K562 (cell line): Measurements from ENCODE around the gene NUP205. TPM values are rescaled to one million over a fixed set of nuclear protein-coding genes. Genes with fewer than 3 reads are reported as not detected.

Experiments used
- ATAC-seq: fragments of 200-7000 bp; cut with Tn5 transposase; 3 replicates; pipeline ENCODE4 v1.9.1; 2020; ENCODE audit warnings: moderate library complexity
- BruUV-seq: library from RNA; stranded (reverse); fragments of 400-500 nt; replicated peaks from 2 replicates; lab custom pipeline; 2021; lab: Mats Ljungman, UMichigan
- CTCF ChIA-PET: fragments of 300-600 bp; formaldehyde crosslinking; extraction: SDS; loops from one replicate; lab custom pipeline; 2021; ENCODE audit warnings: low intra/inter-chr PET ratio; lab: Yijun Ruan, JAX
- POLR2A ChIA-PET: fragments of 300-600, 350-650 bp; sonication (Branson Sonifier 250); formaldehyde crosslinking; extraction: SDS; loops from one replicate; lab custom pipeline; 2021; ENCODE audit warnings: antibody characterized with exemption, inconsistent platforms; lab: Yijun Ruan, JAX
- DNase-seq, 4 experiments: peaks; one replicate each; pipeline versions ENCODE4 v3.0.0 to v3.0.0-alpha.2; 2011 to 2018; ENCODE audit warnings: low spot score in 3 of 4, mixed read lengths in 3 of 4; ENCODE audit errors: extremely low read depth in 1 of 4
- FAIRE-seq: peaks from 2 replicates; lab custom pipeline; 2011; peaks lifted over from hg19 to GRCh38; lab: Jason Lieb, UNC
- H2AFZ ChIP-seq: 2 replicates; pipeline ENCODE4 v1.6.0; 2011; ENCODE audit warnings: low read depth, low read length, control low read depth, inconsistent platforms
- H3K27ac ChIP-seq: fragments of 200-600 bp; 3 replicates; pipeline ENCODE4 v1.8.0; 2011; ENCODE audit warnings: low read depth, mild to moderate bottlenecking, control low read depth, inconsistent platforms, low read length, moderate library complexity, mixed read lengths; ENCODE audit errors: extremely low read depth
- H3K27me3 ChIP-seq, 2 experiments: fragments of 300-600 bp in 1 of 2; 2 replicates in 1 of 2; 3 replicates in 1 of 2; pipeline versions ENCODE4 v1.6.0 to v1.8.0; 2011; ENCODE audit warnings: inconsistent platforms in 2 of 2, low read length in 2 of 2, mild to moderate bottlenecking in 1 of 2, mixed read lengths in 1 of 2, moderate library complexity in 1 of 2; ENCODE audit not compliant: control insufficient read depth in 2 of 2, insufficient read depth in 2 of 2
- H3K36me3 ChIP-seq: fragments of 300-600 bp; 3 replicates; pipeline ENCODE4 v1.8.0; 2011; ENCODE audit warnings: mild to moderate bottlenecking, low read length, inconsistent platforms; ENCODE audit not compliant: control insufficient read depth, insufficient read depth
- H3K4me1 ChIP-seq, 2 experiments: fragments of 200-600 bp in 1 of 2; replicated peaks in 1 of 2; 2 replicates in 1 of 2; 3 replicates in 1 of 2; pipeline versions ENCODE4 v1.5.1 to v1.8.0; 2011; ENCODE audit warnings: inconsistent platforms in 2 of 2, low read length in 2 of 2, mild to moderate bottlenecking in 1 of 2, mixed read lengths in 1 of 2, moderate library complexity in 1 of 2; ENCODE audit not compliant: control insufficient read depth in 2 of 2, insufficient read depth in 2 of 2
- H3K4me2 ChIP-seq: 2 replicates; pipeline ENCODE4 v1.6.1; 2011; ENCODE audit warnings: low read length, control low read depth, inconsistent platforms, mixed read lengths; ENCODE audit not compliant: insufficient read depth
- H3K4me3 ChIP-seq: fragments of 200-600 bp; sonication (generic), shearing (Covaris generic); 2 replicates; pipeline ENCODE4 v1.5.1; 2016; ENCODE audit warnings: control low read depth, inconsistent platforms
- H3K79me2 ChIP-seq: fragments of 200-600 bp; 3 replicates; pipeline ENCODE4 v1.8.0; 2011; ENCODE audit warnings: low read length, inconsistent platforms; ENCODE audit not compliant: control insufficient read depth, insufficient read depth
- H3K9ac ChIP-seq, 2 experiments: 2 replicates each; pipeline versions ENCODE4 v1.6.0 to v1.6.1; 2011; ENCODE audit warnings: low read depth in 2 of 2, low read length in 2 of 2, control low read depth in 1 of 2, inconsistent platforms in 1 of 2, mild to moderate bottlenecking in 1 of 2, mixed read lengths in 1 of 2; ENCODE audit not compliant: insufficient read depth in 1 of 2
- H3K9me1 ChIP-seq: one replicate; pipeline ENCODE4 v1.6.0; 2011; ENCODE audit warnings: inconsistent platforms, mild to moderate bottlenecking, low read length, moderate library complexity; ENCODE audit not compliant: control insufficient read depth, insufficient read depth
- H3K9me3 ChIP-seq: replicated peaks from 2 replicates; pipeline ENCODE4 v1.5.1; 2011; ENCODE audit warnings: low read depth, low read length, inconsistent platforms; ENCODE audit not compliant: control insufficient read depth, insufficient read depth
- H4K20me1 ChIP-seq: replicated peaks from 2 replicates; pipeline ENCODE4 v1.6.1; 2011; ENCODE audit warnings: low read length, inconsistent platforms, mixed read lengths; ENCODE audit not compliant: control insufficient read depth, insufficient read depth
- DACH1 ChIP-seq: fragments of 450-650 bp; IDR thresholded peaks from 2 replicates; pipeline ENCODE4 v1.6.1; 2018; ENCODE audit not compliant: partially characterized antibody
- HMG20B ChIP-seq: fragments of 250-450 bp; sonication (Bioruptor Pico); IDR thresholded peaks from 2 replicates; pipeline ENCODE4 v1.5.0; 2021; ENCODE audit warnings: mild to moderate bottlenecking
- MAZ ChIP-seq, 2 experiments: fragments of 450-650 bp in 1 of 2; sonication (generic) in 1 of 2; formaldehyde crosslinking; IDR thresholded peaks in 1 of 2; conservative IDR thresholded peaks in 1 of 2; 2 replicates each; pipeline versions ENCODE4 v1.4.0 to v1.5.0; 2020; ENCODE audit warnings: mild to moderate bottlenecking in 1 of 2, missing genetic modification reagents in 1 of 2
- NFRKB ChIP-seq: fragments of 450-650 bp; IDR thresholded peaks from 2 replicates; pipeline ENCODE4 v1.6.1; 2016; ENCODE audit warnings: low read depth
- PCBP1 ChIP-seq: fragments of 200-400 bp; formaldehyde crosslinking; IDR thresholded peaks from 2 replicates; pipeline ENCODE4 v1.6.1; 2018; ENCODE audit warnings: mild to moderate bottlenecking, low read depth, low read length; ENCODE audit not compliant: poor library complexity, severe bottlenecking
- PHB ChIP-seq: fragments of 250-450 bp; sonication (Bioruptor Pico); IDR thresholded peaks from 2 replicates; pipeline ENCODE4 v1.5.0; 2021
- PHTF2 ChIP-seq: fragments of 250-450 bp; sonication (Bioruptor Pico); IDR thresholded peaks from 2 replicates; pipeline ENCODE4 v1.5.0; 2021; ENCODE audit warnings: mild to moderate bottlenecking
- POLR2G ChIP-seq: fragments of 200-400 bp; formaldehyde crosslinking; IDR thresholded peaks from 2 replicates; pipeline ENCODE4 v1.6.1; 2017; ENCODE audit warnings: low read depth, mild to moderate bottlenecking, antibody characterized with exemption, low read length, moderate library complexity
- RBBP5 ChIP-seq: fragments of 200-600 bp; sonication (generic); IDR thresholded peaks from 2 replicates; pipeline ENCODE4 v1.6.1; 2012; ENCODE audit warnings: borderline replicate concordance, mild to moderate bottlenecking, low read length, control low read depth, inconsistent platforms; ENCODE audit not compliant: insufficient read depth, poor library complexity, severe bottlenecking
- TGIF2 ChIP-seq: sonication (generic); formaldehyde crosslinking; IDR thresholded peaks from 2 replicates; pipeline ENCODE4 v1.8.1; 2022; ENCODE audit warnings: mild to moderate bottlenecking, missing genetic modification reagents, moderate library complexity
- YBX1 ChIP-seq: fragments of 450-650 bp; IDR thresholded peaks from 2 replicates; pipeline ENCODE4 v1.7.1; 2016; ENCODE audit warnings: mild to moderate bottlenecking
- ZNF77 ChIP-seq: fragments of 250-450 bp; sonication (Bioruptor Pico); IDR thresholded peaks from 2 replicates; pipeline ENCODE4 v1.5.0; 2020
- ZSCAN29 ChIP-seq: fragments of 450-650 bp; IDR thresholded peaks from 2 replicates; pipeline ENCODE4 v1.6.1; 2017
- ZSCAN32 ChIP-seq: fragments of 450-650 bp; formaldehyde crosslinking; IDR thresholded peaks from 2 replicates; pipeline ENCODE4 v1.4.0; 2020; ENCODE audit warnings: mild to moderate bottlenecking, moderate library complexity
- WGBS: fragments of 100-300 bp; shearing (Covaris generic); methylation state at CpG from one replicate; pipeline ENCODE4 v1.1.6; 2016; ENCODE audit warnings: low coverage, mixed read lengths; ENCODE audit not compliant: insufficient coverage; ENCODE audit errors: missing lambda C conversion rate; 5-methylcytosine and 5-hydroxymethylcytosine counted together
- in situ Hi-C: fragments of 300-500 bp; cut with MboI; formaldehyde crosslinking; loops from 4 replicates; pipeline ENCODE4 v1.15.0; 2018; ENCODE audit warnings: inconsistent platforms, mixed read lengths
- intact Hi-C: fragments of 100-400 bp; cut with micrococcal nuclease; formaldehyde crosslinking; loops from 2 replicates; pipeline ENCODE4 v1.14.2; 2022
- polyA plus RNA-seq, 8 experiments: library from polyadenylated mRNA; depleted of rRNA in 4 of 8; stranded (reverse) in 5 of 8; unstranded in 3 of 8; fragments of >200 nt; fragmentation: Nextera tagmentation in 2 of 8; fragmentation: Illumina TruSeq in 1 of 8; extraction: Ambion mirVana in 2 of 8; extraction: Trizol in 1 of 8; gene quantifications; 2 replicates each; pipeline versions ENCODE4 v1.2.1 to v1.2.3, GENCODE V29; 2011 to 2014; ENCODE audit warnings: inconsistent platforms in 1 of 8, missing spikeins in 1 of 8
- total RNA-seq, 7 experiments: library from RNA; depleted of rRNA in 6 of 7; stranded (reverse); fragments of >200 nt in 6 of 7; fragmentation: Illumina TruSeq in 2 of 7; extraction: Trizol in 2 of 7; gene quantifications; 2 replicates each; pipeline versions ENCODE4 v1.2.1 to v1.2.3, GENCODE V29; 2011 to 2021; ENCODE audit warnings: low replicate concordance in 1 of 7

NUP205 gene
- total and polyA plus RNA-seq, 9 of the 15 experiments (the other 6 are each of a cell fraction or from before 2014, with no cell fraction given): 101 to 282 (median 193) TPM

DNA sequence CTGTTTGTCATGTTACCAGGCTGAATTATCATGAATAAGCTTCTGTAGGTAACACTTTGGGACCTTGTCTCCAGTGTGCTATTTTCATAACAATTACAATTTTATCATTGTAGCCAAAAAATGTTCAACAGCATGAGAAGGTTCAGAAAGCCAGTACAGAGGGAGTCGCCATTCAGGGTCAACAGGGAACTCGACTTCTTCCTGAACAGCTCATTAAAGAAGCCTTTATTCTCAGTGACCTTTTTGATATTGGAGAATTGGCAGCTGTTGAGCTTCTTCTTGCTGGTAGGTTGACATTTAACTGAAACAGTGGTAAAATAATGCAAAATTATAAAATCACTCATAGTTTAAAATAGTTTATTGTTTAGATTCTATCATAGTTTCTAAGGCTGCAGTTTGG lies 15.8 kb downstream of the NUP205 start:
- H3K9ac ChIP-seq: no peak overlapping the region
- no TSS peak for BruUV-seq
- FAIRE-seq (no peak), DNase-seq (no peak), ATAC-seq (no peak)
- intact Hi-C loops (no loop called here), in situ Hi-C loops (no loop called here)
- H3K27me3 ChIP-seq: no peaks in the 10 kb centered on the region
- no peak overlapping the region for H3K27ac ChIP-seq
- H3K4me3 ChIP-seq: no peak overlapping the region
- peaks cover 85% of the 10 kb centered on the region for H3K36me3 ChIP-seq
- H3K9me1 ChIP-seq: no peaks in the 10 kb centered on the region
- H4K20me1 ChIP-seq: no peaks in the 10 kb centered on the region
- no peak overlapping the region for H3K4me2 ChIP-seq
- H2AFZ ChIP-seq: no peak overlapping the region
- peaks cover 27% of the 10 kb centered on the region for H3K79me2 ChIP-seq
- POLR2A ChIA-PET: interaction anchor here (0.6 to 1.5 kb wide), 3 partner anchors 12 to 90 kb away, joined by 3 to 6 read pairs (median 4); no protein-coding TSS in a partner anchor
- no peaks in the 10 kb centered on the region for H3K9me3 ChIP-seq
- TF ChIP-seq TGIF2 (CRISPR knock-in tag) (no peak), YBX1 (no peak), ZSCAN29 (no peak), PHTF2 (no peak), HMG20B (CRISPR knock-in tag) (no peak), POLR2G (no peak), MAZ (CRISPR knock-in tag; conservative IDR thresholded peaks at IDR 0.05 in 1 of 2, IDR thresholded peaks at IDR 0.05 in 1 of 2) (no peak), NFRKB (no peak), DACH1 (no peak), PHB (CRISPR knock-in tag) (no peak), ZNF77 (CRISPR knock-in tag) (no peak), RBBP5 (no peak), PCBP1 (no peak), ZSCAN32 (CRISPR knock-in tag) (no peak)
- TF ChIP-seq, all 486 proteins: peak for 0
- CTCF ChIA-PET: no interaction called here
- H3K4me1 ChIP-seq: no peaks in the 10 kb centered on the region
- 92% methylated on average over 2 of the region's 2 CpGs for whole genome bisulfite sequencing
